Muscle of leg (tissue), 11 donors: Measurements from ENCODE around the gene CHCHD3. TPM values are rescaled to one million over a fixed set of nuclear protein-coding genes. Genes with fewer than 3 reads are reported as not detected.
A peak's percentile ranks its signal among the peaks of the same experiment; 100 is the strongest.

ENCODE experiments used
- DNase-seq: peaks from one replicate; pipeline ENCODE4 v3.0.0; 2013
- H3K27ac ChIP-seq: one replicate; pipeline ENCODE4 v1.5.1; 2013; ENCODE audit warnings: mild to moderate bottlenecking, low read length, control low read depth
- H3K27me3 ChIP-seq: one replicate; pipeline ENCODE4 v1.6.1; 2013; ENCODE audit warnings: low read length; ENCODE audit not compliant: control insufficient read depth, insufficient read depth
- H3K36me3 ChIP-seq: one replicate; pipeline ENCODE4 v1.6.1; 2013; ENCODE audit warnings: low read length; ENCODE audit not compliant: control insufficient read depth, insufficient read depth
- H3K4me1 ChIP-seq: one replicate; pipeline ENCODE4 v1.6.1; 2013; ENCODE audit warnings: low read length; ENCODE audit not compliant: control insufficient read depth, insufficient read depth
- H3K4me3 ChIP-seq: one replicate; pipeline ENCODE4 v1.5.1; 2013; ENCODE audit warnings: low read length, control low read depth
- H3K9me3 ChIP-seq: replicated peaks from 2 replicates; pipeline ENCODE4 v1.6.1; 2013; ENCODE audit warnings: low read depth, low read length; ENCODE audit not compliant: control insufficient read depth
- WGBS: methylation state at CpG from one replicate; pipeline ENCODE4 v1.1.5; 2013; ENCODE audit warnings: missing lambda C conversion rate; ENCODE audit not compliant: insufficient coverage; 5-methylcytosine and 5-hydroxymethylcytosine counted together
- polyA plus RNA-seq, 8 donors: library from polyadenylated mRNA; unstranded; fragments of 120-200 nt; gene quantifications; one replicate each; pipeline versions ENCODE4 v1.2.1 to v1.2.3, GENCODE V29; 2013; ENCODE audit warnings: inconsistent platforms in 1 of 8, low replicate concordance in 1 of 8; ENCODE audit not compliant: insufficient read length in 8 of 8, insufficient read depth in 1 of 8
- total RNA-seq: library from RNA; stranded (reverse); fragments of 120-200 nt; gene quantifications from one replicate; pipeline ENCODE4 v1.2.4, GENCODE V29; 2013

Gene CHCHD3
- total and polyA plus RNA-seq, 9 donors: 57.4 to 75.0 (median 66.6) TPM

DNA sequence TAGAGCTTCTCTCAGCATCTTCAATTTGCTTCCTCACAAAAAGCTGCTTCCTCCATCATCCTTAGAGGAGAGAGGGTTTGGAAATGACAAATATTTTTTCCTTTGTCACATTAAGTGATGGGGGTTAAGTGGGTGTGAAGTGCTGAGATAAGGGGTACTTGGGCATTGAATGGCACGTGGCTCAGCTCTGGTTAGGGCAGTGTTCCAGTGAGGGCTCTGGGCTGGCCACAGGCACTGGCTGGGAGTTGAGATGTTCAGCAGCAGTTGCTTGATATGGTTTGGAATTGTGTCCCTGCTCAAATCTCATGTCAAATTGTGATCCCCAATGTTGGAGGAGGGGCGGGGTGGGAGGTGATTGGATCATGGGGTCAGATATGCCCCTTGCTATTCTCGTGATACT, 33.7 kb upstream of the CHCHD3 start:
- Histone ChIP-seq H3K36me3 (no peaks in the 10 kb centered on the region), H3K27ac (no peak overlapping the region), H3K27me3 (peaks cover 13% of the 10 kb centered on the region), H3K9me3 (no peaks in the 10 kb centered on the region), H3K4me1 (peaks cover 6% of the 10 kb centered on the region), H3K4me3 (no peak overlapping the region)
- 56% methylated on average over 1 of the region's 3 CpGs for whole genome bisulfite sequencing
- no peak for DNase-seq

DNA sequence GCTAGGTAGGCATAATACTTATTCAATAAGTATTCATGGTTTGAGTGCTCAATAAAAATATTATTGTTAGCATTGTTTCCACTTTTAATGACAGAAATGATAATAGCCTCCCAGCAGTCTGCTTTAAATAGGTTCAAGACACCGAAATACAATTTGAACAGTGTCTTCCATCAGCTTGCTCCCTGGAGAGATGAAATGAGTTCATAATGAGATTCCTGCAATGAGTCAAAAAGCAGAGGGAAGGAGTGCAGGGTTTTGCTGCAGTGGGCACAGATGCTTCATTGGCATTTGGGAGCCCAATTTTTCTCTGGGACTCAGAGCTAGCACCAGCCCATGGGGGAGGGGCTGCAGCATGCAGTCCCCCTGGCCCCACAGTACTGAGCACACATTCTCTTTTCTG, 32.6 kb upstream of the CHCHD3 start:
- no peak overlapping the region for H3K4me3 ChIP-seq
- H3K4me1 ChIP-seq: peaks cover 6% of the 10 kb centered on the region
- no peaks in the 10 kb centered on the region for H3K36me3 ChIP-seq
- no CpG with 5 or more reads among the region's 1 CpG for WGBS
- peaks cover 4% of the 10 kb centered on the region for H3K9me3 ChIP-seq
- H3K27ac ChIP-seq: no peak overlapping the region
- peaks cover 13% of the 10 kb centered on the region for H3K27me3 ChIP-seq
- no peak for DNase-seq

DNA sequence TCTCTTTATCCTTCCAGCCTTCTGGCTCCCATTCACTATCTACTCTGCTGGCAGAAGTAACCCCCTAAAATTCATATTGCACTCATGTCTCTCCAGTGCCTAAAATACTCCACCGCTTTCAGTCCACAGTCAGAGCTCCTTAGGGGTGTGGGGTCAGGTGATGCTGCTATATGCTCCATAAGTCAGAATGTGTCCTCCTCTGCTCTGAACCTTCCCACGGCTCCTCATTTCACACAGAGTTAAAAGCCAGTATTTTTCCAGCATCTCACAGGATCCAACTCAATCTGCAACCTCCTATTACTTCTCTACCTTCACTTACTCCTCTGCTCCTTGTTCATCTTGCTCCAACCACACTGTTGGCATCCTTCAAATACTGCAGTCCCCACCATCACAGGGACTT, 31.1 kb upstream of the CHCHD3 start:
- Histone ChIP-seq H3K36me3 (no peaks in the 10 kb centered on the region), H3K4me3 (no peak overlapping the region), H3K4me1 (peaks cover 3% of the 10 kb centered on the region), H3K9me3 (peaks cover 13% of the 10 kb centered on the region), H3K27ac (no peak overlapping the region), H3K27me3 (peaks cover 9% of the 10 kb centered on the region)
- DNase-seq: no peak
- 67% methylated on average over 1 of the region's 2 CpGs for WGBS

GRCh38 chr7:133112335-133112734, 30.4 kb upstream of the CHCHD3 start:
- WGBS: 94% methylated on average over 2 of the region's 3 CpGs
- no peak overlapping the region for H3K27ac ChIP-seq
- H3K9me3 ChIP-seq: peaks cover 13% of the 10 kb centered on the region
- H3K27me3 ChIP-seq: peaks cover 9% of the 10 kb centered on the region
- no peak for DNase-seq
- no peak overlapping the region for H3K4me3 ChIP-seq
- no peaks in the 10 kb centered on the region for H3K36me3 ChIP-seq
- H3K4me1 ChIP-seq: no peaks in the 10 kb centered on the region

DNA sequence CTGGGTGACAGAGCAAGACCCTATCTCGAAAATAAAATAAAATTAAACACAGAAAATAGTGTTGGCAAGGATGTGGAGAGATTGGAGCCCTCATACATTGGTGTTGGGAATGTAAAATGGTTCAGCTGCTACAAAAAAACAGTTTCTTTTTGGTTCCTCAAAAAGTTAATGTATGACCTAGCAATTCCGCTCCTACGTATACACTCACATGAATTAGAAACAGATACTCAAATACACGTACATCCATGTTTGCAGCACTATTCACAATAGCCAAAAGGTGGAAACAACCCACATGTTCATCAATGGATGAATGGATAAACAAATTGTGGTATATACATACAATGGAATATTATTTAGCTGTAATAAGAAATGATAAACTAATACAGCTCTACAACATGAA, 28.4 kb upstream of the CHCHD3 start:
- Histone ChIP-seq H3K9me3 (peaks cover 13% of the 10 kb centered on the region), H3K4me1 (no peaks in the 10 kb centered on the region), H3K36me3 (no peaks in the 10 kb centered on the region), H3K4me3 (no peak overlapping the region), H3K27ac (no peak overlapping the region), H3K27me3 (peaks cover 4% of the 10 kb centered on the region)
- DNase-seq: no peak
- no CpG with 5 or more reads among the region's 4 CpGs for WGBS

DNA sequence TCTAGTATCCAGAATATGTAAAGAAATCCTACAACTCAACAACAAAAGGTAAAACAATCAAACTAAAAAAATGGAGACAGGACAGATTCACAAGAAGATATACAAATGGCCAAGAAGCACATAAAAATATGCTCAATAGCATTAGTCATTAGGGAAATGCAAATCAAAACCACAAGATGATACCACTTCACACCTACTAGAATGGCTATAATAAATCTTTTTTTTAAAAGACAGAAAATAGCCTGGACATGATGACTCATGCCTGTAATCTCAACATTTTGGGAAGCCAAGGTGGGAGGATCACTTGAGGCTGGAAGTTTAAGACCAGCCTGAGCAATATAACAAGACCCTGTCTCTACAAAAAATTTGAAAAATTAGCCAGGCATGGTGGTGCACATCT, 27.9 kb upstream of the CHCHD3 start:
- Histone ChIP-seq H3K36me3 (no peaks in the 10 kb centered on the region), H3K4me3 (no peak overlapping the region), H3K9me3 (peaks cover 13% of the 10 kb centered on the region), H3K27ac (no peak overlapping the region), H3K27me3 (peaks cover 3% of the 10 kb centered on the region), H3K4me1 (no peaks in the 10 kb centered on the region)
- no peak for DNase-seq

GRCh38 chr7:133108023-133108422, 26.1 kb upstream of the CHCHD3 start:
- no peak overlapping the region for H3K4me3 ChIP-seq
- no peaks in the 10 kb centered on the region for H3K36me3 ChIP-seq
- no CpG with 5 or more reads among the region's 1 CpG for WGBS
- no peaks in the 10 kb centered on the region for H3K27me3 ChIP-seq
- no peaks in the 10 kb centered on the region for H3K4me1 ChIP-seq
- H3K27ac ChIP-seq: no peak overlapping the region
- no peak for DNase-seq
- H3K9me3 ChIP-seq: peaks cover 13% of the 10 kb centered on the region

- H3K27me3 ChIP-seq: peaks cover 2% of the 10 kb centered on the region
- H3K27ac ChIP-seq: no peak overlapping the region
- H3K4me3 ChIP-seq: no peak overlapping the region
- H3K4me1 ChIP-seq: no peaks in the 10 kb centered on the region
- DNase-seq: no peak
- H3K9me3 ChIP-seq: no peaks in the 10 kb centered on the region
- H3K36me3 ChIP-seq: no peaks in the 10 kb centered on the region
- WGBS: no CpG with 5 or more reads among the region's 6 CpGs
These were observed 20.6 kb upstream of the CHCHD3 start for GRCh38 chr7:133102276-133103060.

GRCh38 chr7:133099633-133100286, 17.9 kb upstream of the CHCHD3 start:
- Histone ChIP-seq H3K4me1 (no peaks in the 10 kb centered on the region), H3K4me3 (no peak overlapping the region), H3K27me3 (peaks cover 2% of the 10 kb centered on the region), H3K27ac (no peak overlapping the region), H3K36me3 (no peaks in the 10 kb centered on the region), H3K9me3 (no peaks in the 10 kb centered on the region)
- 63% methylated on average over 1 of the region's 3 CpGs for WGBS
- DNase-seq: peak; percentile 7

GRCh38 chr7:133095119-133095671, 13.3 kb upstream of the CHCHD3 start:
- Histone ChIP-seq H3K4me3 (no peak overlapping the region), H3K4me1 (no peaks in the 10 kb centered on the region), H3K27ac (no peak overlapping the region), H3K27me3 (peaks cover 2% of the 10 kb centered on the region), H3K36me3 (no peaks in the 10 kb centered on the region), H3K9me3 (no peaks in the 10 kb centered on the region)
- WGBS: 74% methylated on average over 2 of the region's 7 CpGs
- no peak for DNase-seq
